Activated CD4-positive, alpha-beta T cell treated with anti-CD3 and anti-CD28 coated beads, Interleukin-2, amount 10 ng/mL, durations not matched to agents 24 days and 14 days (primary cell): ENCODE data around the gene MDFI. TPM values are rescaled to one million over a fixed set of nuclear protein-coding genes. Genes with fewer than 3 reads are reported as not detected.
"Not testable (repeated sequence)": the region's sequence is repeated elsewhere in the genome, so short reads cannot be mapped to it uniquely, and the experiment has no call there.

ENCODE experiments used
- DNase-seq: peaks from one replicate; pipeline ENCODE4 v3.0.0; 2022
- H3K27ac Mint-ChIP-seq: one replicate; pipeline ENCODE4 v1.8.0; 2022; ENCODE audit warnings: mild to moderate bottlenecking, mixed read lengths
- H3K27me3 Mint-ChIP-seq: one replicate; pipeline ENCODE4 v1.8.0; 2022; ENCODE audit warnings: mixed read lengths
- H3K36me3 Mint-ChIP-seq: one replicate; pipeline ENCODE4 v1.8.0; 2022; ENCODE audit warnings: low read depth, mild to moderate bottlenecking, mixed read lengths
- H3K4me1 Mint-ChIP-seq: one replicate; pipeline ENCODE4 v1.8.0; 2021; ENCODE audit warnings: mixed read lengths
- H3K4me3 Mint-ChIP-seq: one replicate; pipeline ENCODE4 v1.8.0; 2022; ENCODE audit warnings: mild to moderate bottlenecking, moderate library complexity, mixed read lengths
- H3K9me3 Mint-ChIP-seq: one replicate; pipeline ENCODE4 v1.8.0; 2021; ENCODE audit warnings: mixed read lengths
- intact Hi-C: fragments of 100-400 bp; cut with micrococcal nuclease; formaldehyde crosslinking; loops from one replicate; pipeline ENCODE4 v1.15.1; 2023
- total RNA-seq: library from RNA; stranded (reverse); gene quantifications from 2 replicates; pipeline ENCODE4 v1.2.3, GENCODE V29; 2022

Gene MDFI
- total RNA-seq, 1 donor from 2014 or later = not detected

GRCh38 chr6:41614715-41615114 lies 23.6 kb upstream of the MDFI start:
- Mint-ChIP-seq H3K36me3 (no peaks in the 10 kb centered on the region), H3K4me1 (no peaks in the 10 kb centered on the region), H3K4me3 (no peak overlapping the region), H3K27ac (no peak overlapping the region), H3K9me3 (peaks cover 4% of the 10 kb centered on the region), H3K27me3 (peaks cover 12% of the 10 kb centered on the region)
- intact Hi-C loops = no loop called here
- no peak for DNase-seq

- Mint-ChIP-seq H3K4me3 (no peak overlapping the region), H3K4me1 (no peaks in the 10 kb centered on the region), H3K36me3 (no peaks in the 10 kb centered on the region), H3K9me3 (peaks cover 4% of the 10 kb centered on the region), H3K27ac (no peak overlapping the region), H3K27me3 (peaks cover 14% of the 10 kb centered on the region)
- DNase-seq = no peak
- intact Hi-C loops = no loop called here
Observed at GRCh38 chr6:41615311-41615710, 23.0 kb upstream of the MDFI start.

GRCh38 chr6:41618598-41618997 lies 19.7 kb upstream of the MDFI start:
- H3K9me3 Mint-ChIP-seq = no peaks in the 10 kb centered on the region
- no peak for DNase-seq
- H3K36me3 Mint-ChIP-seq = no peaks in the 10 kb centered on the region
- no peak overlapping the region for H3K4me3 Mint-ChIP-seq
- H3K4me1 Mint-ChIP-seq = no peaks in the 10 kb centered on the region
- H3K27ac Mint-ChIP-seq = no peak overlapping the region
- intact Hi-C loops = no loop called here
- H3K27me3 Mint-ChIP-seq = peaks cover 27% of the 10 kb centered on the region

GRCh38 chr6:41619193-41619592 lies 19.1 kb upstream of the MDFI start:
- H3K9me3 Mint-ChIP-seq, H3K27ac Mint-ChIP-seq, H3K4me3 Mint-ChIP-seq, H3K4me1 Mint-ChIP-seq, intact Hi-C loops, H3K36me3 Mint-ChIP-seq, DNase-seq: not testable (repeated sequence)
- peaks cover 24% of the 10 kb centered on the region for H3K27me3 Mint-ChIP-seq

- no peaks in the 10 kb centered on the region for H3K36me3 Mint-ChIP-seq
- H3K9me3 Mint-ChIP-seq = no peaks in the 10 kb centered on the region
- no peak for DNase-seq
- H3K27ac Mint-ChIP-seq = no peak overlapping the region
- intact Hi-C loops = no loop called here
- no peak overlapping the region for H3K4me3 Mint-ChIP-seq
- H3K27me3 Mint-ChIP-seq = peaks cover 23% of the 10 kb centered on the region
- peaks cover 3% of the 10 kb centered on the region for H3K4me1 Mint-ChIP-seq
Observed at GRCh38 chr6:41621367-41621766, 16.9 kb upstream of the MDFI start.

GRCh38 chr6:41621802-41622201 lies 16.5 kb upstream of the MDFI start:
- peaks cover 23% of the 10 kb centered on the region for H3K27me3 Mint-ChIP-seq
- no peak overlapping the region for H3K4me3 Mint-ChIP-seq
- no peak overlapping the region for H3K27ac Mint-ChIP-seq
- H3K9me3 Mint-ChIP-seq = no peaks in the 10 kb centered on the region
- H3K4me1 Mint-ChIP-seq = peaks cover 3% of the 10 kb centered on the region
- no peak for DNase-seq
- intact Hi-C loops = no loop called here
- H3K36me3 Mint-ChIP-seq = no peaks in the 10 kb centered on the region

GRCh38 chr6:41622206-41622988 lies 15.9 kb upstream of the MDFI start:
- DNase-seq = no peak
- H3K4me3 Mint-ChIP-seq = no peak overlapping the region
- H3K27me3 Mint-ChIP-seq = peaks cover 23% of the 10 kb centered on the region
- intact Hi-C loops = no loop called here
- H3K27ac Mint-ChIP-seq = no peak overlapping the region
- no peaks in the 10 kb centered on the region for H3K36me3 Mint-ChIP-seq
- H3K9me3 Mint-ChIP-seq = no peaks in the 10 kb centered on the region
- H3K4me1 Mint-ChIP-seq = peaks cover 3% of the 10 kb centered on the region

- no peaks in the 10 kb centered on the region for H3K9me3 Mint-ChIP-seq
- H3K27ac Mint-ChIP-seq = no peak overlapping the region
- no peak for DNase-seq
- H3K4me1 Mint-ChIP-seq = peaks cover 3% of the 10 kb centered on the region
- intact Hi-C loops = no loop called here
- no peaks in the 10 kb centered on the region for H3K36me3 Mint-ChIP-seq
- no peak overlapping the region for H3K4me3 Mint-ChIP-seq
- peaks cover 24% of the 10 kb centered on the region for H3K27me3 Mint-ChIP-seq
Observed at GRCh38 chr6:41623330-41623729, 14.9 kb upstream of the MDFI start.

GRCh38 chr6:41624621-41625380 lies 13.5 kb upstream of the MDFI start:
- Mint-ChIP-seq H3K9me3 (no peaks in the 10 kb centered on the region), H3K27me3 (peaks cover 23% of the 10 kb centered on the region), H3K36me3 (no peaks in the 10 kb centered on the region), H3K27ac (no peak overlapping the region), H3K4me1 (peaks cover 3% of the 10 kb centered on the region), H3K4me3 (no peak overlapping the region)
- intact Hi-C loops = no loop called here
- DNase-seq = no peak

- H3K27ac Mint-ChIP-seq = peak overlapping the region; percentile 37
- H3K4me1 Mint-ChIP-seq = peaks cover 3% of the 10 kb centered on the region
- H3K4me3 Mint-ChIP-seq = no peak overlapping the region
- no peak for DNase-seq
- H3K27me3 Mint-ChIP-seq = peaks cover 21% of the 10 kb centered on the region
- no peaks in the 10 kb centered on the region for H3K9me3 Mint-ChIP-seq
- no peaks in the 10 kb centered on the region for H3K36me3 Mint-ChIP-seq
- intact Hi-C loops = no loop called here
Observed at GRCh38 chr6:41625442-41625841, 12.8 kb upstream of the MDFI start.

- peaks cover 3% of the 10 kb centered on the region for H3K4me1 Mint-ChIP-seq
- no peaks in the 10 kb centered on the region for H3K9me3 Mint-ChIP-seq
- DNase-seq = no peak
- peaks cover 22% of the 10 kb centered on the region for H3K27me3 Mint-ChIP-seq
- H3K4me3 Mint-ChIP-seq = no peak overlapping the region
- intact Hi-C loops = no loop called here
- no peak overlapping the region for H3K27ac Mint-ChIP-seq
- no peaks in the 10 kb centered on the region for H3K36me3 Mint-ChIP-seq
Observed at GRCh38 chr6:41626022-41626421, 12.2 kb upstream of the MDFI start.

GRCh38 chr6:41626917-41627316 lies 11.4 kb upstream of the MDFI start:
- Mint-ChIP-seq H3K9me3 (no peaks in the 10 kb centered on the region), H3K27me3 (peaks cover 19% of the 10 kb centered on the region), H3K4me3 (no peak overlapping the region), H3K27ac (no peak overlapping the region), H3K36me3 (no peaks in the 10 kb centered on the region), H3K4me1 (peaks cover 3% of the 10 kb centered on the region)
- intact Hi-C loops = no loop called here
- no peak for DNase-seq

GRCh38 chr6:41629128-41629527 lies 9.1 kb upstream of the MDFI start:
- H3K27me3 Mint-ChIP-seq = peaks cover 21% of the 10 kb centered on the region

GRCh38 chr6:41630069-41630468 lies 8.2 kb upstream of the MDFI start:
- H3K9me3 Mint-ChIP-seq = no peaks in the 10 kb centered on the region
- H3K36me3 Mint-ChIP-seq = no peaks in the 10 kb centered on the region
- H3K27ac Mint-ChIP-seq = no peak overlapping the region

More at GRCh38 chr6:41629128-41629527, 9.1 kb upstream of the MDFI start:
- no peak overlapping the region for H3K4me3 Mint-ChIP-seq
- H3K27ac Mint-ChIP-seq = no peak overlapping the region
- H3K9me3 Mint-ChIP-seq = no peaks in the 10 kb centered on the region
- peaks cover 3% of the 10 kb centered on the region for H3K4me1 Mint-ChIP-seq
- no peak for DNase-seq
- H3K36me3 Mint-ChIP-seq = no peaks in the 10 kb centered on the region
- intact Hi-C loops = no loop called here

More at GRCh38 chr6:41630069-41630468, 8.2 kb upstream of the MDFI start:
- no peak for DNase-seq
- intact Hi-C loops = no loop called here
- H3K27me3 Mint-ChIP-seq = peaks cover 30% of the 10 kb centered on the region
- H3K4me1 Mint-ChIP-seq = peaks cover 3% of the 10 kb centered on the region
- H3K4me3 Mint-ChIP-seq = no peak overlapping the region
